HG02981 (cell line): ENCODE results near the gene PCDHA12.

Experiments
- ATAC-seq: cut with Tn5 transposase; IDR thresholded peaks from one replicate; pipeline ENCODE4 v1.9.1; 2021; ENCODE audit warnings: mild to moderate bottlenecking, moderate library complexity; ENCODE audit not compliant: unreplicated experiment

PCDHA12 gene

GRCh38 chr5:140926443-140927227 is 51.5 kb downstream of the PCDHA12 start:
- no peak for ATAC-seq

DNA sequence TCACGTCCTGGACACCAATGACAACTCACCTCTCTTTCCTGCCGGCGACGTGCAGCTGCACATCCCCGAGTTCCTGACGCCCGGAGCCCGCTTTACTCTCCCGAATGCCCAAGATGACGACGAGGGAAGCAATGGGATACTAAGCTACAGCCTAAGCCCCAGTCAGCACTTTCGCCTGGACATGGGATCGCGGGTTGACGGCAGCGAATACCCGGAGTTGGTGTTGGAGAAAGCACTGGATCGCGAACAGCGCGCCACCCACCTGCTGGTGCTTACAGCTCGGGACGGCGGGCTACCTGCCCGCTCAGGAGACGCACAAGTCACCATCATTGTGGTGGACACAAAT is 52.1 kb downstream of the PCDHA12 start:
- no peak for ATAC-seq
